IMR-90 (cell line): ENCODE measurements around the gene INO80.

Experiments
- CEBPB ChIP-seq: IDR thresholded peaks from 2 replicates; pipeline ENCODE4 v1.6.1; 2012; ENCODE audit warnings: low read depth, low read length, improper control_type of control experiment
- CTCF ChIP-seq: conservative IDR thresholded peaks from 2 replicates; pipeline ENCODE4 v1.5.1; 2012; ENCODE audit warnings: mild to moderate bottlenecking, low read depth, low read length, improper control_type of control experiment
- FOS ChIP-seq: fragments of 150-350 bp; IDR thresholded peaks from 2 replicates; pipeline ENCODE4 v1.6.1; 2016; ENCODE audit warnings: low read depth, low read length
- MAZ ChIP-seq: IDR thresholded peaks from 2 replicates; pipeline ENCODE4 v1.6.1; 2012; ENCODE audit warnings: low read depth, mild to moderate bottlenecking, low read length, improper control_type of control experiment, moderate library complexity, borderline replicate concordance
- POLR2A ChIP-seq: IDR thresholded peaks from 2 replicates; pipeline ENCODE4 v1.6.1; 2012; ENCODE audit warnings: mild to moderate bottlenecking, low read depth, low read length
- RAD21 ChIP-seq: IDR thresholded peaks from 2 replicates; pipeline ENCODE4 v1.6.1; 2012; ENCODE audit warnings: low read length, improper control_type of control experiment
- RCOR1 ChIP-seq: IDR thresholded peaks from 2 replicates; pipeline ENCODE4 v1.6.1; 2012; ENCODE audit warnings: mild to moderate bottlenecking, low read length, improper control_type of control experiment; ENCODE audit not compliant: insufficient replicate concordance
- USF2 ChIP-seq: fragments of 150-350 bp; IDR thresholded peaks from 2 replicates; pipeline ENCODE4 v1.6.1; 2017; ENCODE audit warnings: mild to moderate bottlenecking, antibody characterized with exemption, low read length, low read depth

- TF ChIP-seq CTCF: peak; percentile 43
- TF ChIP-seq RAD21: no peak
- no peak for TF ChIP-seq MAZ
- no peak for TF ChIP-seq POLR2A
- TF ChIP-seq USF2: no peak
- TF ChIP-seq CEBPB: no peak
- no peak for TF ChIP-seq FOS
- TF ChIP-seq RCOR1: no peak
These were observed 185.4 kb downstream of the INO80 start for GRCh38 chr15:40930430-40931299.
